VCaP (cell line): ENCODE data around the gene CCDC148.

Experiments used
- H3K27ac ChIP-seq: fragments of 450-650 bp; 2 replicates; pipeline ENCODE4 v1.5.1; 2017
- TF ChIP-seq, protein P1 (sequence below): fragments of 450-650 bp; conservative IDR thresholded peaks from 2 replicates; pipeline ENCODE4 v1.5.1; 2017; ENCODE audit warnings: mild to moderate bottlenecking, moderate library complexity

CCDC148 gene

DNA sequence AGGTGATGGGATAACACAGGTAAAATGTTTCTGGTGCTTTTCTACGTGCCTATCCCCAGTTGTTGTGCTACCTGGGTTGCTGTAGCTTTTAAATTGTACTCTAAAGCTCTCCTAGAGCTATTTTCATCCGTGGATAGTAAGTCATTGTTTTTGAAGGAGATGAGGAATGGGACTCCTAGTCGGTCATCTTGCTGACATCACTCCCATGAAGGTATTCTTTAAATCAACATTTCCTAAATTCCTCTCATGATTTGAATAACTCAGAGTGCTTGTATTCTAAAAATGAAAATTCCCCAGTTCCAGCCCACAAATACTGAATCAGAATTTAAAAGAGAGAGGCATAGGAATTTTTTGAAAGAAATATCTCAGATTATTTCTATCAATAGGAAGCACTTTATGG lies 44.3 kb downstream of the CCDC148 start:
- TF ChIP-seq, protein P1, sequence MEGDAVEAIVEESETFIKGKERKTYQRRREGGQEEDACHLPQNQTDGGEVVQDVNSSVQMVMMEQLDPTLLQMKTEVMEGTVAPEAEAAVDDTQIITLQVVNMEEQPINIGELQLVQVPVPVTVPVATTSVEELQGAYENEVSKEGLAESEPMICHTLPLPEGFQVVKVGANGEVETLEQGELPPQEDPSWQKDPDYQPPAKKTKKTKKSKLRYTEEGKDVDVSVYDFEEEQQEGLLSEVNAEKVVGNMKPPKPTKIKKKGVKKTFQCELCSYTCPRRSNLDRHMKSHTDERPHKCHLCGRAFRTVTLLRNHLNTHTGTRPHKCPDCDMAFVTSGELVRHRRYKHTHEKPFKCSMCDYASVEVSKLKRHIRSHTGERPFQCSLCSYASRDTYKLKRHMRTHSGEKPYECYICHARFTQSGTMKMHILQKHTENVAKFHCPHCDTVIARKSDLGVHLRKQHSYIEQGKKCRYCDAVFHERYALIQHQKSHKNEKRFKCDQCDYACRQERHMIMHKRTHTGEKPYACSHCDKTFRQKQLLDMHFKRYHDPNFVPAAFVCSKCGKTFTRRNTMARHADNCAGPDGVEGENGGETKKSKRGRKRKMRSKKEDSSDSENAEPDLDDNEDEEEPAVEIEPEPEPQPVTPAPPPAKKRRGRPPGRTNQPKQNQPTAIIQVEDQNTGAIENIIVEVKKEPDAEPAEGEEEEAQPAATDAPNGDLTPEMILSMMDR, result no peak
- no peak overlapping the region for H3K27ac ChIP-seq

DNA sequence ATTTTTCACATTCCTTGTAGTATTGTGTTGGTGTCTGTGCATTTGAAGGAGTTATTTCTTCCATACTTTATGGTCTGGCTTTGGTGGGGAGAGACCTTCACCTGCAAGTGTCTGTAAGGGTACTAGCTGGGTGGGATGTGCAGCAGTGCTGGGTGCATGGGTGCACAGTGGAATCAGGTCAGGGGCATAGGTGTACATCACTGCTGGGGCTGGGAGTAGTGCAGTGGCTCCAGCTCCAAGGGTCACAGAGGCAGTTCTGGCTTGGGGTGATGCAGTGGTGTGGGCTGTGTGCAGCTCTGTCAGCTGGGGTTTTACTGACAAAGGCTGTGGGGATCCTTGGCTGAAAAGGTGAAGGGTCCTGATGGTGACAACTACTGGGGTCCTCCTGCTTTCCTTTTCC lies 44.8 kb downstream of the CCDC148 start:
- TF ChIP-seq, protein P1, result no peak
- H3K27ac ChIP-seq, result no peak overlapping the region

DNA sequence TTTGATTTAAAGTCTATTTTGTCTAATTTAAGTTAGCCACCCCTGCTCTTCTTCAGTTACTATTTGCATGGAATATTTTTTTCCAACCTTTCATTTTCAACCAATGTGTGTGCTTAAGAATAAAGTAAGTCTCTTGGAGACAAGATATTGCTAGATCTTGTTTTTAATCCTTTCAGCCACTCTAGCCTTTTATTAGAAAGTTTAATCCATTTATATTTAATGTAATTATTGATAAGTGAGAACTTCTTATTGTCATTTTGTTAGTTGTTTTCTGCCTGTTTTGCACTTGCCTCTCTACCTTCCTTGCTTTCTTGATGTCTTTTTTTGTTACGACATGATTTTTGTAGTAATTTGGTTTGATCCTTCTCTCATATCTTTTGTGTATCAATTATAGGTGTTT lies 46.4 kb downstream of the CCDC148 start:
- TF ChIP-seq, protein P1, result no peak
- H3K27ac ChIP-seq, result no peak overlapping the region

DNA sequence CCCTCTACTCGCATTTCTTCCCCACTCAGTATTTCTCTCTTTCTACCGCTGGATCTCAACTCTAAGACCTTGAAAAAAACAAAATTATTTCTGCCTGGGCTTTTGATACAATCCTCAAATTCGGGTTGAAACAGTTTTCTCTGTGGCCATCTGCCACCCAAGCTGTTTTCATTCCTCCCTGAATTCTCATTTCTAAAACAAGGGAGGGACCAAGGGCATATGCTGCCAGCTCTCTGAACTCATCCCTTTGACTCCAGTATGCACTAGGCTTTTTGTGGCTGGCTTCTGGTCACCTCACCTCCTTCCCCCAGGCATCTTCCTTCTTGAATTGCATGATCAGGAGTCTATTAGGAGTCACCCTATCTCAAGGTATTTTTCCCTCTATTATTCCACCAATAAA lies 49.5 kb downstream of the CCDC148 start:
- TF ChIP-seq, protein P1, result no peak
- H3K27ac ChIP-seq, result no peak overlapping the region

DNA sequence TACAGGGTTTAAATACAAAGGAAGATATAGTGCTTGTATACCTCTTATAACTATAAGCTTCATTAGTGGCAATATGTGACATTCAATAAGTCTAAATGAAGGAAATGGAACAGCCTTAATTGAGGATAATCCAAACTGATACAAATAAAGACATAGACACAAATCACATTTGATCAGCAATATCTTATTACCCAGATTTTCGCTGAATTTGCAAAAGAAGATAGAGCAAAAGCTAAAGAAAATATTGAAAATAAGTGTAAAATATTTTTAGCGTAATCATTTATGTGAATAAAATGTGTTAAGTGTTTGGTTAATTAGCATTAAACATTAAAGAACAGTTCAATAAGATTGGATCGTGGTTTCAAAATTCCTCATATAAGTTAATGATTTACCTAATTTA lies 51.2 kb downstream of the CCDC148 start:
- TF ChIP-seq, protein P1, result no peak

DNA sequence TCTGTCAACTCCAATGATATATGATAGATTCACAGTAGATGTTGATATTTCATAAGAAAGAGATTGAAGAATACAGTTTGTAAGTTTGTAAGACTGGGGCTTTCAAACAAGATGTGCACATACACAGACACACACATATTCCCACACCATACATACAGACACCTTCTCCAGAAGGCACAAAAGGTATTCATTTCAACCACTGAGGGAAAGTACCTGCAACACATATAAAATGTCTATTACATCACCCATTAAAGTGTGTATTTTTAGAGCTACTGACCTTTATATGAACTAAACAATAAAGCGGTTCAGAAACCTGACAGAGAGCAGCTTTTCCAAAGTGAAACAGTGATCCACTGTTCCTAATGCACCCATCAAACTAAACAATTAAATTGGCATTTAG lies 53.3 kb downstream of the CCDC148 start:
- TF ChIP-seq, protein P1, result no peak
- H3K27ac ChIP-seq, result no peak overlapping the region

More for the DNA sequence above, 51.2 kb downstream of the CCDC148 start:
- H3K27ac ChIP-seq, result no peak overlapping the region

DNA sequence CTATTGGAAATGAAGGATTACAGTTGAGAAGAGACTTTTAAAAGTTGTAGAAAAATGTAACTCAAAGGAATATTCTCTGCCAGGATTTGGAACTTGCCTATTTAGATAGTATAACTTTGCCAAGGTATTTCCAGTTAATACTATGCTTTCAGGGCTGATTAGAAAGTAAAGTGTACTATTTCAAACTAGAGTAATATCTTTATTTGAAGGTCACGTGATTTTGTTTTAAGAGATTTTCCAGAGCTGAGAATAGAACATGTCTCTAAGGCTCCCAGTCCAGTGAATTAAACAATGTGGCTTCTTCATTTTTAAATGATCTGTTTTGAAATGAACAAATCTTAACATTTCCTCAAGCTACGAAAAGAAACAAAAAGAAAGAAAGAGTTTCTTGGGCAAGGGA lies 53.9 kb downstream of the CCDC148 start:
- no peak overlapping the region for H3K27ac ChIP-seq
- TF ChIP-seq, protein P1, result no peak

DNA sequence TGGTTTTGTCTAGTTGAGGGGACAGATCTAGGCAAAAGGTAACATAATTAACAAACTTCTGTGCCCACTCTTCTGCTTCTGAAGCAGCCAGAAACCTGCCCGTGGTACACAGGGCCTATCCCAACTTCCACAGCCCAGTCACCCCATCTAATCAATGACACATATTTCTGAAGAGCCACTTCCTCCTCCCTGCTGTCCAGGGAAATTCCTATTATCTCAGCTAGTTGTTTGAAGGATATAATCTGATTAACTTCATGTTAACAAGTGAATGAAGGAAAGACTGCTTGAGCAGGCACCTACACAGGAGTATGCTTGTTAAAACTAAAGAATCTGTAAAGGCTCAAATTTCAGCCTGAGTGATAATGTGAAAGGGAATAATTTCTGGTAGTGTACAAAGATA lies 61.4 kb downstream of the CCDC148 start:
- TF ChIP-seq, protein P1, result no peak
- H3K27ac ChIP-seq, result no peak overlapping the region
